COLO668 (cell line): ENCODE results near the gene LRRC4C.
"Not testable (repeated sequence)": the region's sequence is repeated elsewhere in the genome, so short reads cannot be mapped to it uniquely, and the experiment has no call there.

ENCODE experiments used
- DNase-seq: peaks from one replicate; lab custom pipeline; 2025; ENCODE audit not compliant: unreplicated experiment; lab: John Stamatoyannopoulos, UW

Gene LRRC4C

GRCh38 chr11:40268551-40268950 lies 1190.9 kb downstream of the LRRC4C start:
- DNase-seq: no peak

GRCh38 chr11:40255457-40255856 lies 1204.0 kb downstream of the LRRC4C start:
- DNase-seq: no peak

- no peak for DNase-seq
These were observed 1206.3 kb downstream of the LRRC4C start for GRCh38 chr11:40253166-40253565.

GRCh38 chr11:40252236-40252635 lies 1207.2 kb downstream of the LRRC4C start:
- DNase-seq: no peak

- DNase-seq: no peak
These were observed 1212.5 kb downstream of the LRRC4C start for GRCh38 chr11:40246983-40247382.

DNA sequence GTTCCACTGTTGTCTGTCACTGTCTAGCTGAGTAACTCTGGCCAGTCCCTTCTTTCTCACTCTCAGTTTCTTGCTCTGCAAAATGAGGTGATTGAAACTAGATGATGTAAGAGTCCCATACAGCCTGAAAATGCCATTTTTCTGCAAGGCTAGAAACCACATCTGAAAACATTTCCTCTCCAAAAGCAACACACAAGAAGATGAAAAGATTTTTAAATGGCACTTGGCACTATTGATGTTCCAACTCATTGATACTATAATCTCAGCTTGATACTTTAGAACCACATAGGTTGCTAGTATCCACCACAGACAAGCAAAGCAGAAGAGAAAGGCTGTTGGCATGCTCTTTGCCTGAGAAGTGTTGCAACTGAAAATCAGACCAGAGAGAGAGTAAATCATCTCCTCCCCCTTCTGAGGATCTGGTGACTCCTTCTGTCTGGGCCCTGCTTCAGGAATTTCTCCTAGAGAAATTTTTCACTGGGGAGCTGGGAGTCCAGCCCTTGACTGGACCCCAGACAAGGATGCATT lies 1217.9 kb downstream of the LRRC4C start:
- no peak for DNase-seq

DNA sequence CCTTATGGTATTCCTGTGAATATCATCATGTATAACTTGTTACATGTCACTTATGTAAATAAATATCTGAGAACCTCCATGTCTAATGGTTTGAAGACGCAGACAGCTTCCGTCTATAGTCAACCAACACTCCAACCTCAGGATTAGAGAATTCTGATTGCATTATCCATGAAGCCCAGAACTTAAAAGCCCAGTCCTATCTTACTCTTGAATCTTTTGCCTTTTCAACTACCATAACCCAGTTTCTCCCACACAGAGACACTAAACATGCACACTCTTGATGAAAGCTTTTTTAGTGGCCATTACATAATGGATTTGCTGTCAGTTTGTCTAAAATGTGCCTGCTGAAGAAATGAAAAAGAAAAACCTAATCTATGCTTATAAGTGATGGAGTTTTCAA lies 1219.2 kb downstream of the LRRC4C start:
- no peak for DNase-seq

- DNase-seq: no peak
These were observed 1222.9 kb downstream of the LRRC4C start for GRCh38 chr11:40236526-40236925.

- DNase-seq: no peak
These were observed 1223.6 kb downstream of the LRRC4C start for GRCh38 chr11:40235841-40236240.

GRCh38 chr11:40230821-40231220 lies 1228.6 kb downstream of the LRRC4C start:
- DNase-seq: no peak

GRCh38 chr11:40228662-40229061 lies 1230.8 kb downstream of the LRRC4C start:
- no peak for DNase-seq

DNA sequence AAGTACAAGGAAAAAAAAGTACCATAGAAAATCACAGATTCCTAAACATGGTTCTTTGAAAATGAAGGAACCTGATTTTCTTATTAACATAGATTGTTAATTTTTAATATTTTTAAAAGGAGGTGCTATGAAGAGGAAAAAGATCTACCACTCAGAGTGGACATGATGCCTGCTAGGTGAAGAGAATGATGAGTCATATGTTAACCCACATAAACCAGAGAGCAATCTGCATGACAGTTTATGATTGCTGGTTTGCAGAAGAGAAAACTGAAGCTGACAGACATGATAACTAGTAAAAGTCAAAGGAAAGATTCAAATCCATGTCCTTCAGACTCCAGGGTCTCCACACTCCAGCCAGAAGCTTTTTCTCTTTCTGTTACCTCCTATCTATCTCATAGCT lies 1231.7 kb downstream of the LRRC4C start:
- DNase-seq: no peak

DNA sequence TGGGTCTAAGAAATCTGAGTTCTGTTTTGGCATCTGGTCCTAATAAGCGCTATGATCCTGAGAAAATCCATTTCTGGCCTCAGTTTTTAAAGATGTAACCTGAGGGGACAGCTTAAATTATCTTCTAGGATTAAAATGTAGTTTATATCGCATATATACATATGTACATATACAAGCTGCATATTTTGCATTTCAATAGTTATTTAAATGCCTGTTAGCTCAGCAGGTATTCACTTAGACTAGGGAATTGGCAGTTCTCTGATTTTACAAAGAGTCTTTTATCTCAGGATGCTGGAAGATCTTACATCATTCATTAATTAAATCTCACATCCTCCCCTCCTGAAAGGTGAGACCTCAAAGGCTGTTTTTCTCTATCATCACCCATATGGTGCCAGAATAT lies 1232.8 kb downstream of the LRRC4C start:
- DNase-seq: no peak

- no peak for DNase-seq
These were observed 1235.7 kb downstream of the LRRC4C start for GRCh38 chr11:40223596-40224330.

- DNase-seq: no peak
These were observed 1240.1 kb downstream of the LRRC4C start for GRCh38 chr11:40219401-40219800.

DNA sequence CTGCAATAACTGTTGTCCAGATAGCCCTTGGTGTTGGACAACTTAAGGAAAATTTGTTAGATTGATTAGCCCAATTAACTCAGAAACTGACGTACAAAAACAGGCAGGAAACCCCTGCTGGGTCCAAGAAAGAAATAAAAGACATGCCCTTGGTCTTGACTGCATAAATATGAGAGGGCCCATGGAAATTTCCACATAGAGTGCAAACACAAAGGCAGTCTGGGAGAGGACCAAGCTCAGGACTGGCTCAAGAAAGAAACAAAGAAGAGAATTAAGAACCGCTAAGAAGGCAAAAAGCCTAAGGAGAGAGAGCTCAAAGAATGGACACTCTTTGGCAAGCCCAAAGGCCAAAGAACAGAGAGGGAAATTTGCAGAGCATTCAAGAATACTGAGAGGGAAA lies 1243.9 kb downstream of the LRRC4C start:
- DNase-seq: no peak

DNA sequence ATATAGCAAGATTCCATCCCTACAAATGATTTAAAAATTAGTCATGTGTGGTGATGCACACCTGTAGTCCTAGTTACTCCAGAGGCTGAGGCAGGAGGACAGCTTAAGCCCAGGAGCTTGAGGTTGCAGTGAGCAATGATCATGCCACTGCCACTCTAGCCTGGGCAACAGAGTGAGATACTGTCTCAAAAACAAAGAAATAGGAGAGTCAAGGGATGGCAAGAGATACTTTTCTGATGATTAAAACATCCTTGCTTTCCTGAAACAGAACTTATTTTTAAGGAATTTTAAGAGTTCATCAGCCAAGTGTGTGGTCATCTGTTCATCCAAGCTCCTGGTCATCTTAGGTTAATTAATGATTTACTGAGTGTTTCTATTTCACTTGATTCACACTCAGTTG lies 1252.0 kb downstream of the LRRC4C start:
- no peak for DNase-seq

- DNase-seq: no peak
These were observed 1255.2 kb downstream of the LRRC4C start for GRCh38 chr11:40204228-40204627.

- no peak for DNase-seq
These were observed 1255.8 kb downstream of the LRRC4C start for GRCh38 chr11:40203606-40204005.

- no peak for DNase-seq
These were observed 1256.7 kb downstream of the LRRC4C start for GRCh38 chr11:40202589-40203270.

- DNase-seq: not testable (repeated sequence)
These were observed 1266.9 kb downstream of the LRRC4C start for GRCh38 chr11:40192590-40192989.

DNA sequence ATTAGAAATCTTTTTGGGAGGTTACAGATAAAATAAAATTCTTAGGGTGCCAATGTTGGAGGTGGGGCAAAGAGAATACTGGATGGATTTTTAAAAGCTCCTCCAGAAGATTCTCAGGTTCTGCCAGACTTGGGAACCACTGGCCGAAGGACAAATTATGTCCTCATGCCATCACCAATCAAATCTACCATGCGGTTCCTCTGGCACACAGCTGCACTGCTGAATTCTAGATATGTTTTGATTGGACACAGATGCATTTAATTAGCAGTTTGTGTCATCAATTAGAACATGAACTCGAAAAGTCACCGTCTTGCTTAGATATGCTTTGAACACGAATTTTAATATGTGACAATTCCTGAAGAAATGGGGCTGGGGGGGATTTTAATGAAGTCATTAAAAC lies 1269.2 kb downstream of the LRRC4C start:
- no peak for DNase-seq
